ENCODE results near the gene CD22. TPM values are rescaled to one million over a fixed set of nuclear protein-coding genes. Genes with fewer than 3 reads are reported as not detected.

The CD22 gene
- total and polyA plus RNA-seq, 7 experiments from 2014 or later = 0.70 to 23.9 (median 1.5) TPM

DNA sequence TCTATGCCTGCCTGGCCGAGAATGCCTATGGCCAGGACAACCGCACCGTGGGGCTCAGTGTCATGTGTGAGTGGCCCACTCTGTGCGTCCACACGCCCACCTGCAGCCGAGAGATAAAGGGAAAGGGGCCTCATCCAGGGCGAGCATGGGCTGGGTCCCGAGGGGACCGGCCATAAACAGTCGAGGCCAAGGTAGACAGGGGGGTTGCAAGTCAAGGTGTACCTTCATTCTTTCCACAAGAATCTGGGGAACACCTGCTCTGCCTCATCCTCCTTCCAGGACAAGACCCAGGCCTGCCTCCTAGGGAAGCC lies 28.7 kb upstream of the CD22 start:
- no peaks in the 10 kb centered on the region for H3K9me3 ChIP-seq (ENCODE audit: control insufficient read depth in 2 of 3, low read length in 3 of 3)
- no peaks in the 10 kb centered on the region for H3K36me3 ChIP-seq (ENCODE audit: control insufficient read depth in 2 of 3, insufficient read depth in 3 of 3, low read length in 3 of 3)
- H3K27me3 Mint-ChIP-seq = no peaks in the 10 kb centered on the region
- H3K27ac Mint-ChIP-seq = no peak overlapping the region
- H3K27me3 ChIP-seq (ENCODE audit: control insufficient read depth in 2 of 2, insufficient read depth in 2 of 2, low read length in 2 of 2) = no peaks in the 10 kb centered on the region
- ATAC-seq (no peak), DNase-seq (no peak)
- CTCF ChIA-PET = no interaction called here
- H3K36me3 Mint-ChIP-seq = no peaks in the 10 kb centered on the region
- peaks cover 0 to 11% of the 10 kb centered on the region in 2 donors for H3K4me1 ChIP-seq (ENCODE audit: control insufficient read depth in 2 of 2, insufficient read depth in 2 of 2, low read length in 2 of 2)
- H3K4me1 Mint-ChIP-seq = peaks cover 0 to 7% (median 0%) of the 10 kb centered on the region in 7 donors
- H3K9me3 Mint-ChIP-seq = no peaks in the 10 kb centered on the region
- intact Hi-C loops (cut with micrococcal nuclease) = no loop called here
- no peak overlapping the region for H3K27ac ChIP-seq (ENCODE audit: low read depth, low read length)
- H3K4me3 ChIP-seq (ENCODE audit: low read length) = no peak overlapping the region
- no peak overlapping the region for H3K4me3 Mint-ChIP-seq
- POLR2A ChIA-PET = no interaction called here

DNA sequence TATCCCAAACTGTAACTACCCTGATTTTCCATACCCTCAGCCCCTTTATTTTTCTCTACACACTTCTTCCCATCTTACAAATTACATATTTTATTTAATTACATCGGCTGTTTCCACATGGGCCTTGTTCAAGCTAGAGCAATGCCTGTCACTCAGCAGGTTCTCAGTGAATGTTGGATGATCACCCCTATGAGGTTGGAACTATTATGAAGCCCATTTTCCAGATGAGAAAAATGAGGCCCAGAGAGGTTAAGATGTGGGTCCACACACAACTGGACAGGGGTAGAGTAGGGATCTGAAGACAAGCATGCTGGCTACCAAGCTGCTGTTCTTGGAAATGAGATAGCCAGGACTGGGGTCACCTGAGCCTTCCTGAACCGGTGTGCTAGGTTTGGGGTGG lies 27.0 kb upstream of the CD22 start:
- POLR2A ChIA-PET = interaction anchor here (0.7 kb wide), 1 partner anchor 184 kb away, joined by 3 read pairs; no protein-coding TSS in a partner anchor
- Histone ChIP-seq H3K27me3 (ENCODE audit: control insufficient read depth in 2 of 2, insufficient read depth in 2 of 2, low read length in 2 of 2) (no peaks in the 10 kb centered on the region), H3K4me3 (ENCODE audit: low read length) (no peak overlapping the region), H3K27ac (ENCODE audit: low read depth, low read length) (no peak overlapping the region), H3K36me3 (ENCODE audit: control insufficient read depth in 2 of 3, insufficient read depth in 3 of 3, low read length in 3 of 3) (no peaks in the 10 kb centered on the region), H3K9me3 (ENCODE audit: control insufficient read depth in 2 of 3, low read length in 3 of 3) (no peaks in the 10 kb centered on the region), H3K4me1 (ENCODE audit: control insufficient read depth in 2 of 2, insufficient read depth in 2 of 2, low read length in 2 of 2) (no peaks in the 10 kb centered on the region)
- intact Hi-C loops (cut with micrococcal nuclease) = no loop called here
- no peaks in the 10 kb centered on the region for H3K27me3 Mint-ChIP-seq
- no peak for DNase-seq
- H3K4me3 Mint-ChIP-seq = no peak overlapping the region
- H3K9me3 Mint-ChIP-seq = no peaks in the 10 kb centered on the region
- no peaks in the 10 kb centered on the region for H3K4me1 Mint-ChIP-seq
- CTCF ChIA-PET = no interaction called here
- H3K27ac Mint-ChIP-seq = no peak overlapping the region
- H3K36me3 Mint-ChIP-seq = no peaks in the 10 kb centered on the region
- ATAC-seq = no peak

DNA sequence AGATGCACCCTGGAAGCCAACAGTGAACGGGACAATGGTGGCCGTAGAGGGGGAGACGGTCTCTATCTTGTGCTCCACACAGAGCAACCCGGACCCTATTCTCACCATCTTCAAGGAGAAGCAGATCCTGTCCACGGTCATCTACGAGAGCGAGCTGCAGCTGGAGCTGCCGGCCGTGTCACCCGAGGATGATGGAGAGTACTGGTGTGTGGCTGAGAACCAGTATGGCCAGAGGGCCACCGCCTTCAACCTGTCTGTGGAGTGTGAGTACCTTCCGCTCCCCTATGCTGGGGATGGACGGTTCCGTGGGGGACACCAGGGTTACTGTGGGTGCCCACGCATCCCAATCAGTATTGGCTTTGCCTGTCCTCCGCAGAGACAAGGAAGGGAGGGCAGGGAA lies 26.5 kb upstream of the CD22 start:
- ATAC-seq = no peak
- Mint-ChIP-seq H3K4me1 (no peaks in the 10 kb centered on the region), H3K9me3 (no peaks in the 10 kb centered on the region), H3K27me3 (no peaks in the 10 kb centered on the region), H3K4me3 (no peak overlapping the region), H3K36me3 (no peaks in the 10 kb centered on the region), H3K27ac (no peak overlapping the region)
- Histone ChIP-seq H3K4me1 (ENCODE audit: control insufficient read depth in 2 of 2, insufficient read depth in 2 of 2, low read length in 2 of 2) (no peaks in the 10 kb centered on the region), H3K4me3 (ENCODE audit: low read length) (no peak overlapping the region), H3K27ac (ENCODE audit: low read depth, low read length) (no peak overlapping the region), H3K36me3 (ENCODE audit: control insufficient read depth in 2 of 3, insufficient read depth in 3 of 3, low read length in 3 of 3) (no peaks in the 10 kb centered on the region), H3K9me3 (ENCODE audit: control insufficient read depth in 2 of 3, low read length in 3 of 3) (no peaks in the 10 kb centered on the region), H3K27me3 (ENCODE audit: control insufficient read depth in 2 of 2, insufficient read depth in 2 of 2, low read length in 2 of 2) (no peaks in the 10 kb centered on the region)
- ChIA-PET POLR2A (no interaction called here), CTCF (no interaction called here)
- no peak for DNase-seq
- intact Hi-C loops (cut with micrococcal nuclease) = no loop called here

DNA sequence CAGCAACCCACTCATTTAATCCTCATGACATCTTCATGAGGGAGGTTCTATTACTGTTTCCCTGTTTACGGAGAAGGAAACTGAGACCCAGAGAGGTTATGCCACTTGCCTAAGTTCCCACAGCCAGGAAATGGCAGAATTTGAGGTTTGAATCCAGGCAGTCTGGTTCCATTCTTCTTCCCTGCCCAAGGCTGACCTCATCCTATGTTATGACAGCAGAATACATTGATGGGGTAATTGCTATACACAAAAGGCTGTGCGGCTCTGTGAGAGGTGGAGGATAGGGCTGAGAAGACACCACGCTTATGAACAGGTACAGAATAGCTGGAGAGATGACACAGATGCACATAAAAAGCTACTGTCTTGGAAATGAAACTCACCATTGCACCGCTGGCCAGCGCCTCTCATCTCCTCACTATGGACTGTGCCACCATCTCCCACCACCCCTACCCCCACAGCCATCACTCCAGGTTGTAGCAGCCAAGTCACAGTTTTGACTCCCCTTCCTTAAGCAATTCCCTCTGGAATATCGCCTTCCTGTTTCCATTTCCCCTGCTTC lies 25.6 kb upstream of the CD22 start:
- ChIA-PET CTCF (no interaction called here), POLR2A (no interaction called here)
- H3K4me3 ChIP-seq (ENCODE audit: low read length) = no peak overlapping the region
- H3K27me3 Mint-ChIP-seq = peaks cover 0 to 4% (median 0%) of the 10 kb centered on the region in 5 donors
- H3K4me3 Mint-ChIP-seq = no peak overlapping the region
- no peak overlapping the region for H3K27ac ChIP-seq (ENCODE audit: low read depth, low read length)
- H3K9me3 ChIP-seq (ENCODE audit: control insufficient read depth in 2 of 3, low read length in 3 of 3) = no peaks in the 10 kb centered on the region
- H3K9me3 Mint-ChIP-seq = no peaks in the 10 kb centered on the region
- no peaks in the 10 kb centered on the region for H3K36me3 ChIP-seq (ENCODE audit: control insufficient read depth in 2 of 3, insufficient read depth in 3 of 3, low read length in 3 of 3)
- no peak overlapping the region for H3K27ac Mint-ChIP-seq
- H3K4me1 Mint-ChIP-seq = no peaks in the 10 kb centered on the region
- no peak for DNase-seq
- H3K4me1 ChIP-seq (ENCODE audit: control insufficient read depth in 2 of 2, insufficient read depth in 2 of 2, low read length in 2 of 2) = no peaks in the 10 kb centered on the region
- H3K27me3 ChIP-seq (ENCODE audit: control insufficient read depth in 2 of 2, insufficient read depth in 2 of 2, low read length in 2 of 2) = no peaks in the 10 kb centered on the region
- no peak for ATAC-seq
- H3K36me3 Mint-ChIP-seq = no peaks in the 10 kb centered on the region
- intact Hi-C loops (cut with micrococcal nuclease) = no loop called here

DNA sequence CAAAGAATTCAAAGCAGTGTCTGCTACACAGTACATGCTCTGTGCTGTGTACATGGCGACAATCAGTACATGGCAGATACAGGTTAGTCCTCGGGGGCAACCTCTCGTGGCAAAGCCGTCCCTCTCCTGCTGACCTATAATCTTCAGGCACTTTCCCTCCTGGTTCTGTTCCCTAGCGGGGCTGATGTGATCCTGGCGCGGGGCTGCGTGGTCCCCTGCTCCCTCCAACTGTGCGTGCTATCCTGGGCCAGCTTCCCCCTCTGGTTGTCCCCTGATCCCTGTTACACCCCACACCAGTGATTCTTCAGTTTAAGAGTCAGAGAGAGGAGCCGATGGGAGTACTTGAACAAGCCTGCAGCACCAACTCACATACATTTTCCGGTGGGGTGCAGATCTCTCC lies 25.0 kb upstream of the CD22 start:
- Mint-ChIP-seq H3K36me3 (no peaks in the 10 kb centered on the region), H3K27ac (no peak overlapping the region), H3K9me3 (no peaks in the 10 kb centered on the region), H3K4me1 (no peaks in the 10 kb centered on the region), H3K4me3 (no peak overlapping the region), H3K27me3 (peaks cover 0 to 4% (median 0%) of the 10 kb centered on the region in 5 donors)
- Histone ChIP-seq H3K27ac (ENCODE audit: low read depth, low read length) (no peak overlapping the region), H3K4me3 (ENCODE audit: low read length) (no peak overlapping the region), H3K4me1 (ENCODE audit: control insufficient read depth in 2 of 2, insufficient read depth in 2 of 2, low read length in 2 of 2) (no peaks in the 10 kb centered on the region), H3K27me3 (ENCODE audit: control insufficient read depth in 2 of 2, insufficient read depth in 2 of 2, low read length in 2 of 2) (no peaks in the 10 kb centered on the region), H3K36me3 (ENCODE audit: control insufficient read depth in 2 of 3, insufficient read depth in 3 of 3, low read length in 3 of 3) (no peaks in the 10 kb centered on the region), H3K9me3 (ENCODE audit: control insufficient read depth in 2 of 3, low read length in 3 of 3) (no peaks in the 10 kb centered on the region)
- ChIA-PET CTCF (interaction anchor here (0.6 kb wide), 1 partner anchor 159 kb away, joined by 5 read pairs; no protein-coding TSS in a partner anchor), POLR2A (no interaction called here)
- ATAC-seq (no peak), DNase-seq (no peak)
- intact Hi-C loops (cut with micrococcal nuclease) = no loop called here

DNA sequence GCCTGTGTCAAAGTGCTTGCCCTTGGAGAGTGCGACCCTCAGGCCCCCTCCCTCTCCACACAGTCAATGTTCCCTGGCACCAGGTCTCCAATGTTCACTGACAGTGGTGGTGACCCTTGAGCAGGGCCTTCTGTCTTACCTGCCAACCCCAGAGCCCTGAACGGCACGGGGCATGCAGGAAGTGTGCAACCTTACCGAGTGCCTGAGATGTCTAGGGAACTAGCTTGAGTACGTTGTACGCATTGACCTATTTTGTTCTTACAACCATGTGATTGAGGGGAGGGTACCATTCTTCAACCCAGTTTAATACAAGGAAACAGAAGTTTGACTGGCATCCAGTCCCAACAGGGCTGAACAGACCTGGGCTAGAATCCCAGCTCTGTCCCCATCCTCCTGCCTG lies 23.8 kb upstream of the CD22 start:
- ChIA-PET POLR2A (no interaction called here), CTCF (no interaction called here)
- no peaks in the 10 kb centered on the region for H3K36me3 Mint-ChIP-seq
- intact Hi-C loops (cut with micrococcal nuclease) = no loop called here
- no peaks in the 10 kb centered on the region for H3K4me1 Mint-ChIP-seq
- no peaks in the 10 kb centered on the region for H3K9me3 Mint-ChIP-seq
- Histone ChIP-seq H3K4me1 (ENCODE audit: control insufficient read depth in 2 of 2, insufficient read depth in 2 of 2, low read length in 2 of 2) (no peaks in the 10 kb centered on the region), H3K36me3 (ENCODE audit: control insufficient read depth in 2 of 3, insufficient read depth in 3 of 3, low read length in 3 of 3) (no peaks in the 10 kb centered on the region), H3K9me3 (ENCODE audit: control insufficient read depth in 2 of 3, low read length in 3 of 3) (no peaks in the 10 kb centered on the region), H3K4me3 (ENCODE audit: low read length) (no peak overlapping the region), H3K27ac (ENCODE audit: low read depth, low read length) (no peak overlapping the region), H3K27me3 (ENCODE audit: control insufficient read depth in 2 of 2, insufficient read depth in 2 of 2, low read length in 2 of 2) (no peaks in the 10 kb centered on the region)
- DNase-seq = no peak
- no peak overlapping the region for H3K27ac Mint-ChIP-seq
- H3K4me3 Mint-ChIP-seq = no peak overlapping the region
- peaks cover 0 to 4% (median 0%) of the 10 kb centered on the region in 5 donors for H3K27me3 Mint-ChIP-seq
- no peak for ATAC-seq

GRCh38 chr19:35306473-35307246 lies 22.3 kb upstream of the CD22 start:
- peaks cover 0 to 4% (median 0%) of the 10 kb centered on the region in 5 donors for H3K27me3 Mint-ChIP-seq
- ATAC-seq = no peak
- no peaks in the 10 kb centered on the region for H3K36me3 Mint-ChIP-seq
- DNase-seq = no peak
- no peak overlapping the region for H3K4me3 Mint-ChIP-seq
- Histone ChIP-seq H3K4me3 (ENCODE audit: low read length) (no peak overlapping the region), H3K27ac (ENCODE audit: low read depth, low read length) (no peak overlapping the region), H3K36me3 (ENCODE audit: control insufficient read depth in 2 of 3, insufficient read depth in 3 of 3, low read length in 3 of 3) (no peaks in the 10 kb centered on the region), H3K4me1 (ENCODE audit: control insufficient read depth in 2 of 2, insufficient read depth in 2 of 2, low read length in 2 of 2) (no peaks in the 10 kb centered on the region), H3K9me3 (ENCODE audit: control insufficient read depth in 2 of 3, low read length in 3 of 3) (no peaks in the 10 kb centered on the region), H3K27me3 (ENCODE audit: control insufficient read depth in 2 of 2, insufficient read depth in 2 of 2, low read length in 2 of 2) (no peaks in the 10 kb centered on the region)
- CTCF ChIA-PET = no interaction called here
- H3K9me3 Mint-ChIP-seq = no peaks in the 10 kb centered on the region
- peaks cover 0 to 2% (median 0%) of the 10 kb centered on the region in 7 donors for H3K4me1 Mint-ChIP-seq
- no peak overlapping the region for H3K27ac Mint-ChIP-seq
- intact Hi-C loops (cut with micrococcal nuclease) = no loop called here
- POLR2A ChIA-PET = no interaction called here

Measured in naive thymus-derived CD4-positive, alpha-beta T cell (primary cell).